Suprapubic skin (tissue), 4 donors: ENCODE results near the gene GGA1. TPM values are rescaled to one million over a fixed set of nuclear protein-coding genes. Genes with fewer than 3 reads are reported as not detected.
A peak's percentile ranks its signal among the peaks of the same experiment; 100 is the strongest.

Source experiments
- DNase-seq, 2 donors: peaks; one replicate each; pipeline ENCODE4 v3.0.0-alpha.2; 2019; ENCODE audit warnings: low spot score in 2 of 2
- H3K27ac ChIP-seq: fragments of 200-600 bp; sonication (generic); one replicate; pipeline ENCODE4 v1.5.1; 2019
- H3K27me3 ChIP-seq: fragments of 200-600 bp; sonication (generic); one replicate; pipeline ENCODE4 v1.5.1; 2019
- H3K36me3 ChIP-seq: fragments of 200-600 bp; sonication (generic); one replicate; pipeline ENCODE4 v1.5.1; 2019
- H3K4me1 ChIP-seq: fragments of 200-600 bp; sonication (generic); one replicate; pipeline ENCODE4 v1.5.1; 2019
- H3K4me3 ChIP-seq: fragments of 200-600 bp; sonication (generic); one replicate; pipeline ENCODE4 v1.5.1; 2019; ENCODE audit warnings: mild to moderate bottlenecking
- H3K9me3 ChIP-seq: fragments of 200-600 bp; sonication (generic); one replicate; pipeline ENCODE4 v1.5.1; 2019
- CTCF ChIP-seq, 2 donors: fragments of 200-600 bp in 1 of 2; fragments of 450-650 bp in 1 of 2; sonication (generic) in 1 of 2; IDR thresholded peaks; one replicate each; pipeline ENCODE4 v1.5.1; 2016 to 2019; ENCODE audit warnings: antibody characterized with exemption in 2 of 2, mild to moderate bottlenecking in 1 of 2, moderate library complexity in 1 of 2
- EP300 ChIP-seq: sonication (generic); formaldehyde crosslinking; IDR thresholded peaks from one replicate; pipeline ENCODE4 v1.6.1; 2017; ENCODE audit warnings: antibody characterized with exemption
- POLR2A ChIP-seq, 2 donors: fragments of 450-650 bp; IDR thresholded peaks; one replicate each; pipeline ENCODE4 v1.6.1; 2017; ENCODE audit warnings: antibody characterized with exemption in 2 of 2, mild to moderate bottlenecking in 2 of 2, moderate library complexity in 2 of 2
- POLR2AphosphoS5 ChIP-seq, 3 donors: sonication (generic); formaldehyde crosslinking; IDR thresholded peaks; one replicate each; pipeline ENCODE4 v1.6.1; 2017; ENCODE audit warnings: antibody characterized with exemption in 3 of 3
- WGBS: methylation state at CpG from one replicate; pipeline ENCODE4 v1.1.5; 2018; 5-methylcytosine and 5-hydroxymethylcytosine counted together
- total RNA-seq, 4 donors: library from RNA; depleted of rRNA; stranded (reverse); fragments of >200 nt; gene quantifications; one replicate each; pipeline ENCODE4 v1.1.0, GENCODE V29; 2016

Gene GGA1
- total RNA-seq, 4 donors from 2014 or later: 52.8 to 124 (median 65.3) TPM

GRCh38 chr22:37566329-37566837 lies 42.3 kb upstream of the GGA1 start:
- Histone ChIP-seq H3K27ac (peak overlapping the region; percentile 49), H3K4me1 (peaks cover 86% of the 10 kb centered on the region), H3K9me3 (no peaks in the 10 kb centered on the region), H3K27me3 (no peaks in the 10 kb centered on the region), H3K4me3 (no peak overlapping the region), H3K36me3 (peaks cover 30% of the 10 kb centered on the region)
- 88% methylated on average over 5 of the region's 28 CpGs for WGBS
- no peak for DNase-seq
- no peak for TF ChIP-seq POLR2A (IDR thresholded peaks at IDR 0.05)
- TF ChIP-seq CTCF (IDR thresholded peaks at IDR 0.05): no peak
- no peak for TF ChIP-seq POLR2AphosphoS5 (IDR thresholded peaks at IDR 0.05)
- no peak for TF ChIP-seq EP300

- DNase-seq: peak; percentile 89 to 91
- no peaks in the 10 kb centered on the region for H3K27me3 ChIP-seq
- peaks cover 79% of the 10 kb centered on the region for H3K4me1 ChIP-seq
- no peaks in the 10 kb centered on the region for H3K9me3 ChIP-seq
- TF ChIP-seq POLR2AphosphoS5 (IDR thresholded peaks at IDR 0.05) (peak in 1 of 3 donors; percentile 20), EP300 (no peak), CTCF (IDR thresholded peaks at IDR 0.05) (peak; percentile 89 to 92)
- 51% methylated on average over 12 of the region's 16 CpGs for WGBS
- no peak overlapping the region for H3K4me3 ChIP-seq
- peak overlapping the region; percentile 49 for H3K27ac ChIP-seq
- H3K36me3 ChIP-seq: peaks cover 30% of the 10 kb centered on the region
Observed at GRCh38 chr22:37566903-37567798, 41.5 kb upstream of the GGA1 start.

- Histone ChIP-seq H3K27ac (no peak overlapping the region), H3K4me3 (no peak overlapping the region), H3K9me3 (no peaks in the 10 kb centered on the region), H3K27me3 (no peaks in the 10 kb centered on the region), H3K4me1 (peaks cover 70% of the 10 kb centered on the region), H3K36me3 (peaks cover 30% of the 10 kb centered on the region)
- no peak for DNase-seq
- no peak for TF ChIP-seq CTCF (IDR thresholded peaks at IDR 0.05)
- no peak for TF ChIP-seq POLR2AphosphoS5 (IDR thresholded peaks at IDR 0.05)
- no peak for TF ChIP-seq POLR2A (IDR thresholded peaks at IDR 0.05)
- TF ChIP-seq EP300: no peak
- 96% methylated on average over 13 of the region's 15 CpGs for WGBS
Observed at GRCh38 chr22:37568012-37568411, 40.6 kb upstream of the GGA1 start.

DNA sequence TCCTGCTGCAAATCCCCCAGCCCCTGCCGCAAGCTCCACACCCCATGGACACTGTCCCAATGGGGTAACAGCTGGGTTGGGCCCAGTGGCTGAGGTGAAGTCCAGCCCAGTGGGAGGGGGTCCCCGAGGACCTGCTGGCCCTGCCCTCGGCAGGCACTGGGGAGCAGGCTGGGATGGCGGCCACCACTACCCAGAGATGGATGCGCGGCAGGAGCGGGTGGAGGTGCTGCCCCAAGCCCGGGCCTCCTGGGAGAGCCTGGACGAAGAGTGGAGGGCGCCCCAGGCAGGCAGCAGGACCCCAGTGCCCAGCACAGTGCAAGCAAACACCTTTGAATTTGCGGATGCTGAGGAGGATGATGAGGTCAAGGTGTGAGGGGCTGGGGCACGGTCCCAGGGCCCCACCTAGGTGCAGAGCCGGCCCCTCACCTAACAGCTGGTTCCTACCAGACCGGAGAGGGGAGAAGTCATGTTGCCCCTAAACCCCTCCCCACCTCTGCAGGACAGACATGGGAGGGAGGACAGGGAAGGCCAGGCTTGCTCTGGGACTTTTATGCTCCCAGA lies 40.1 kb upstream of the GGA1 start:
- TF ChIP-seq POLR2A (IDR thresholded peaks at IDR 0.05): no peak
- TF ChIP-seq POLR2AphosphoS5 (IDR thresholded peaks at IDR 0.05): no peak
- no peak for TF ChIP-seq CTCF (IDR thresholded peaks at IDR 0.05)
- no peak for TF ChIP-seq EP300
- Histone ChIP-seq H3K4me1 (peaks cover 65% of the 10 kb centered on the region), H3K27me3 (no peaks in the 10 kb centered on the region), H3K36me3 (peaks cover 30% of the 10 kb centered on the region), H3K27ac (no peak overlapping the region), H3K9me3 (no peaks in the 10 kb centered on the region), H3K4me3 (no peak overlapping the region)
- DNase-seq: no peak
- 89% methylated on average over 5 of the region's 14 CpGs for WGBS
